ENCODE measurements around the gene LRP1. TPM values are rescaled to one million over a fixed set of nuclear protein-coding genes. Genes with fewer than 3 reads are reported as not detected.

LRP1 gene
- total RNA-seq, 1 donor from 2014 or later, result 61.0 TPM

DNA sequence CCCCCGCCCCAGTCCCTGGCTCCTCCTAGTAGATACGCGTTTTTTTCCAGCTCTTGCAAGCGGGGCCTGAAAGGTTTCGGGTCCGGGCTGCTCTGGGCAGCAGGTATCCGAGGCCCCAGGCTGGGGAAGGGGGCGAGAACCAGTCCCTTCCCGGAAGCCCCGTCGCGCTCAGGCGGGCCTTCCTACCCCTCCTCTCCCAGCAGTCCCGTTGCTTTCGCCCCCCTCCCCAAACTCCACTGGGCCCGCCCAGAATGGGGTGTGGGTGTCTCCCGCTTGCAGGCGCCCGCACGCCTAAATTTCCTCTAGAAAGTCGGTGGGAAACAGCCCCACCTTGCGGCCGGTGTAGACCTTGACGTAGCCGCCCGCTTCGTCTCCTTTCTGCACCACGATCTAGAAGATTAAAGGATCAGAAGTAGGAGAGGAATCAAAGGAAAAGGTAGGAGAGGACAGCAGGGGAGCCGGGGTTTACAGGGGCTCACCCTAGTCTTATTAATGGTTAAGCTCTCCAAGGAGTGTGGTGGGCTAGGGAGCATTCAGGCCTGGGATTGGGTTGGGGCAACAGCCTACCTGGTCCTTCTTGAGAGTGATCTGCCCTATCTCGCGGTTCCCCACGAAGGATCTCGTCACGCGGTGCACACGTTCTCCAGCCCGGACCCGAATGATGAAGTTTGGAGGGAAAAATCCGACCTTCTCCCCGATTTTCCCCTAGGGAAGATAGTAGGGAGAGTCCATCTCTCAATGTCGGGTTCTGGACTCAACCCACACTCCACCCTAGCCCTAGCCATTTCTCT is 115.4 kb downstream of the LRP1 start:
- Histone ChIP-seq H3K27me3 (ENCODE audit: low read depth) (peaks cover 60% of the 10 kb centered on the region), H3K4me3 (peak overlapping the region; percentile 60)

DNA sequence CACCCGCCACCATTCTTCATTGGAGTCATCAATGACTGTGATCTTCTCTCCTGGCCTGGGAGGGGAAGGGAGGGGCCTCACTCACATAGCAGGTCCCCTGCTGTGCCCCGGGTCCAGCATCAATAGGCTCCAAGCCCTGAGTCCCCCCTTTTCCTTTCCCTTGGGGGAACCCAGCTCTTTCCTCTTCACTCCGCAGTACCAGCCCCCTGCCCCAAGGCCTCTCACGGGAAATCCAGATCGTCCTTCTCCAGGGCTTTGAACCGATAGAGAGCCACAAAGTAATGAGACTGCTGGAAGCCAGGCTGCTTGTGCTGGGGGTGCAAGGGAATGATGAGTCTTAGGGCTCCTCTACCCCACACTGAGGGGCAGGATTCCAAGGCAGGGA is 116.0 kb downstream of the LRP1 start:
- no peak for DNase-seq
- TF ChIP-seq, protein P1, sequence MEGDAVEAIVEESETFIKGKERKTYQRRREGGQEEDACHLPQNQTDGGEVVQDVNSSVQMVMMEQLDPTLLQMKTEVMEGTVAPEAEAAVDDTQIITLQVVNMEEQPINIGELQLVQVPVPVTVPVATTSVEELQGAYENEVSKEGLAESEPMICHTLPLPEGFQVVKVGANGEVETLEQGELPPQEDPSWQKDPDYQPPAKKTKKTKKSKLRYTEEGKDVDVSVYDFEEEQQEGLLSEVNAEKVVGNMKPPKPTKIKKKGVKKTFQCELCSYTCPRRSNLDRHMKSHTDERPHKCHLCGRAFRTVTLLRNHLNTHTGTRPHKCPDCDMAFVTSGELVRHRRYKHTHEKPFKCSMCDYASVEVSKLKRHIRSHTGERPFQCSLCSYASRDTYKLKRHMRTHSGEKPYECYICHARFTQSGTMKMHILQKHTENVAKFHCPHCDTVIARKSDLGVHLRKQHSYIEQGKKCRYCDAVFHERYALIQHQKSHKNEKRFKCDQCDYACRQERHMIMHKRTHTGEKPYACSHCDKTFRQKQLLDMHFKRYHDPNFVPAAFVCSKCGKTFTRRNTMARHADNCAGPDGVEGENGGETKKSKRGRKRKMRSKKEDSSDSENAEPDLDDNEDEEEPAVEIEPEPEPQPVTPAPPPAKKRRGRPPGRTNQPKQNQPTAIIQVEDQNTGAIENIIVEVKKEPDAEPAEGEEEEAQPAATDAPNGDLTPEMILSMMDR (IDR thresholded peaks at IDR 0.05; ENCODE audit: borderline replicate concordance), result no peak
- Histone ChIP-seq H3K27ac (replicated peaks) (no peak overlapping the region), H3K27me3 (ENCODE audit: low read depth) (peaks cover 58% of the 10 kb centered on the region), H3K4me3 (no peak overlapping the region), H3K36me3 (no peaks in the 10 kb centered on the region), H3K4me1 (peaks cover 47% of the 10 kb centered on the region), H3K9me3 (replicated peaks) (no peaks in the 10 kb centered on the region)
- intact Hi-C loops (cut with micrococcal nuclease), result no loop called here

More for the DNA sequence above, 115.4 kb downstream of the LRP1 start:
- DNase-seq, result peak; percentile 79
- TF ChIP-seq, protein P1 (IDR thresholded peaks at IDR 0.05; ENCODE audit: borderline replicate concordance), result peak; percentile 80
- Histone ChIP-seq H3K36me3 (no peaks in the 10 kb centered on the region), H3K4me1 (peaks cover 52% of the 10 kb centered on the region), H3K27ac (replicated peaks) (no peak overlapping the region), H3K9me3 (replicated peaks) (no peaks in the 10 kb centered on the region)
- intact Hi-C loops (cut with micrococcal nuclease), result no loop called here

DNA sequence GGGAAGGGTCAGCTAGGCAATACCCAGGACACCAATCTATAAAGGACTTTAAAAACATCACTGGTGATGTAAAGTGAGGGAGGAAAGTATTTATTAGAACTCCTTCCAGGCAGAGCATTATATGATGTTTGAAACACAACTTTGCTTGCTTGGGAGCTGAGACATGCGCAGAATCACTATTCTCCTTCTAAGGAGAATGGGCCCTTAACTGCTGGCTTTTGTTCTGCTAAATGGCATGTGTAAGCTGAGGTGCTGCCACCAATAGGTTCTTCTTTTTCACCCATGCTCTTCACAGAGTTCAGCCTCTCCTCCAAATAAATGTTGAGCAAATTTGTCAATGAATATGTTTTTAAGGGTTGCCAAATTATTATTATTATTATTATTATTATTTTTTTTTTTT is 118.8 kb downstream of the LRP1 start:
- Histone ChIP-seq H3K9me3 (replicated peaks) (no peaks in the 10 kb centered on the region), H3K27ac (replicated peaks) (no peak overlapping the region), H3K36me3 (no peaks in the 10 kb centered on the region), H3K27me3 (ENCODE audit: low read depth) (peaks cover 30% of the 10 kb centered on the region), H3K4me3 (no peak overlapping the region), H3K4me1 (peaks cover 20% of the 10 kb centered on the region)
- intact Hi-C loops (cut with micrococcal nuclease), result no loop called here
- DNase-seq, result no peak
- TF ChIP-seq, protein P1 (IDR thresholded peaks at IDR 0.05; ENCODE audit: borderline replicate concordance), result no peak

DNA sequence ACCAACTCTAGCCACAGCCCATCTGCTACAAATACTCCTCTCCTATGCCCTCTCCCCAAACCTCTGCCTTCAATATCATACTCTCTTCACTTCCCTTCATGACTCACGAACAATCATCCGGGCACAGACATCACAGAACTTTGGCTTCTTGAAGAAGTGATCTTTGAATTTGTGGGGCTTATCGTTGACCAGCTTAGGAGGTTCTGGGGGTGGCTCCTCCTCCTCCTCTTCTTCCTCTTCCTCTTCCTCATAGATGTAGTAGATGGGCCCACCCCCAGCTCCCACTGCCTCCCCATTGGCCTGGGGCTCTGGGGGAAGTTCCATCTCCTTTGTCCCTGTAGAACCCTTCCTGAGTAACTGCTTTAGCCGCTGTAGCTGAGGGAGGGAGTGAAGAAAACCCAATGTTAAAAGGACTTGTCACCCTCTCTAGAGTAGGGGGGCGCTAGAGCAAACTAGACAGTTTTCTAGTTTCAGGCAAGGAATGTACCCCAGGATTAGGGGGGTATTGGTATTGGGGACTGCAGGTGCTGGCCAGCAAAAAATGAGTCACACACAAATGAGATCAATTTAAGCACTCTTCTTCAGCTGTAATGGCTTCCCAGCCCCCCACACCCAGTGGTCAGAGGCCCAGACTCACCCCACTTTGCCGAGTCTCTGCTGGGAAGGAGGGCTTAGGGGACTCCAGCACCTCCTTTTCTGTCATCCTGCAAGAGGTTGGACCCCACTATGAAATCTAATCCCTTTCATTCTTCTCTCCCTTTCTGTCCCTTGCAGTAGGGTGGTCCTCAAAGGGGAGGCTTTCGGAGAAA is 120.9 kb downstream of the LRP1 start:
- intact Hi-C loops (cut with micrococcal nuclease), result no loop called here
- Histone ChIP-seq H3K36me3 (no peaks in the 10 kb centered on the region), H3K9me3 (replicated peaks) (no peaks in the 10 kb centered on the region), H3K4me3 (no peak overlapping the region), H3K4me1 (no peaks in the 10 kb centered on the region), H3K27me3 (ENCODE audit: low read depth) (peaks cover 9% of the 10 kb centered on the region), H3K27ac (replicated peaks) (no peak overlapping the region)
- DNase-seq, result peak; percentile 29
- TF ChIP-seq, protein P1 (IDR thresholded peaks at IDR 0.05; ENCODE audit: borderline replicate concordance), result no peak

DNA sequence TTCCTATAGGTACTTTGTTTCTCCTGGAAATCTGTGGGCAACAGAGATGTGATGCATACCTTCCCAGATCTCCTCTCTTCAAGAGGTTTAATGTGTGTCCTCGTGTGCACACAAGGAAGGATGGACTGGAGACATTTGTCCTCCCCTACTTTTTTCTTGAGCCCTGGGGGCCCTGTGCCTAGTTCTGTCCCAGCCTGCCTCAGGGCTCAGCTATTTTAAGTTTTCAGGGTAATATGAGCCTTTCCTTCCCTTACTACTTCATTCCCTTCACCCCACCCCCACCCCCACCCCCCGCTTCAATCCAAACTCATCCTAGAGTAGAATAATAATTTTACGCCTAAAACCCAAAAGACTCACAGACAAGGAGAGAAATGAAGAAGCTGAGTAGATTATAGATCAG is 122.3 kb downstream of the LRP1 start:
- Histone ChIP-seq H3K4me1 (no peaks in the 10 kb centered on the region), H3K36me3 (peaks cover 10% of the 10 kb centered on the region), H3K9me3 (replicated peaks) (no peaks in the 10 kb centered on the region), H3K27ac (replicated peaks) (no peak overlapping the region), H3K4me3 (no peak overlapping the region), H3K27me3 (ENCODE audit: low read depth) (peaks cover 2% of the 10 kb centered on the region)
- intact Hi-C loops (cut with micrococcal nuclease), result no loop called here
- TF ChIP-seq, protein P1 (IDR thresholded peaks at IDR 0.05; ENCODE audit: borderline replicate concordance), result no peak
- DNase-seq, result no peak
